DND-41 (cell line): ENCODE results near the gene DCLK1.

Experiments
- EZH2 ChIP-seq: IDR thresholded peaks from 3 replicates; pipeline ENCODE4 v1.6.1; 2012; ENCODE audit warnings: borderline replicate concordance, low read depth, mild to moderate bottlenecking, moderate library complexity, low read length, inconsistent platforms; ENCODE audit not compliant: severe bottlenecking
- TF ChIP-seq, protein P1 (sequence below): IDR thresholded peaks from 2 replicates; pipeline ENCODE4 v1.5.1; 2012; ENCODE audit warnings: borderline replicate concordance, low read length, moderate library complexity, mild to moderate bottlenecking; ENCODE audit not compliant: poor library complexity, severe bottlenecking; ENCODE audit errors: extremely low read depth

DNA sequence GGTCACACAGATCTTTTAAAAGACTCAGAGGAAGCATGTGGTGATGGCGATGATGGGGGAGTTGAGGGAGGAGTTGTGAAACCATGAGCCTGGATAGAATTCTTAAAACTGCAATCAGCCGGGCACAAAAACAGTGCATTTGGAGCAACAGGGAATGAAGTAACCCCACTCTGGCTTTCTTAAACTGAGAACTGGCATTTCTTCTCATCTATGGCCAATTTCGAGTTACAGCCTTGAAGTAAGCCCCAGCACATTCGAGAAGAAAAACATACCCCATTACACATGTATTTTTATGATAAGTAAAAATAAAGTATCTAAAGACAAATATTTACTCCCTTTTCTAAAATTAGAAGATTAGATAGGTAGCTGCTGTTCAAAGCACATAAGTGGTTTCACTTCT is 70.1 kb downstream of the DCLK1 start:
- TF ChIP-seq, protein P1, sequence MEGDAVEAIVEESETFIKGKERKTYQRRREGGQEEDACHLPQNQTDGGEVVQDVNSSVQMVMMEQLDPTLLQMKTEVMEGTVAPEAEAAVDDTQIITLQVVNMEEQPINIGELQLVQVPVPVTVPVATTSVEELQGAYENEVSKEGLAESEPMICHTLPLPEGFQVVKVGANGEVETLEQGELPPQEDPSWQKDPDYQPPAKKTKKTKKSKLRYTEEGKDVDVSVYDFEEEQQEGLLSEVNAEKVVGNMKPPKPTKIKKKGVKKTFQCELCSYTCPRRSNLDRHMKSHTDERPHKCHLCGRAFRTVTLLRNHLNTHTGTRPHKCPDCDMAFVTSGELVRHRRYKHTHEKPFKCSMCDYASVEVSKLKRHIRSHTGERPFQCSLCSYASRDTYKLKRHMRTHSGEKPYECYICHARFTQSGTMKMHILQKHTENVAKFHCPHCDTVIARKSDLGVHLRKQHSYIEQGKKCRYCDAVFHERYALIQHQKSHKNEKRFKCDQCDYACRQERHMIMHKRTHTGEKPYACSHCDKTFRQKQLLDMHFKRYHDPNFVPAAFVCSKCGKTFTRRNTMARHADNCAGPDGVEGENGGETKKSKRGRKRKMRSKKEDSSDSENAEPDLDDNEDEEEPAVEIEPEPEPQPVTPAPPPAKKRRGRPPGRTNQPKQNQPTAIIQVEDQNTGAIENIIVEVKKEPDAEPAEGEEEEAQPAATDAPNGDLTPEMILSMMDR: no peak
- TF ChIP-seq EZH2: no peak
